HepG2 (cell line): ENCODE results near the gene PCDHB1. TPM values are rescaled to one million over a fixed set of nuclear protein-coding genes. Genes with fewer than 3 reads are reported as not detected.

Source experiments
- AHR ChIP-seq: IDR thresholded peaks from 2 replicates; pipeline ENCODE4 v1.6.1; 2018; ENCODE audit warnings: missing genetic modification reagents, missing compliant biosample characterization
- BRD4 ChIP-seq: sonication (generic); formaldehyde crosslinking; IDR thresholded peaks from 2 replicates; pipeline ENCODE4 v1.4.0; 2020; ENCODE audit warnings: missing genetic modification reagents
- KAT8 ChIP-seq: IDR thresholded peaks from 2 replicates; pipeline ENCODE4 v1.6.1; 2016; ENCODE audit warnings: missing genetic modification reagents, missing compliant biosample characterization
- KDM2A ChIP-seq: sonication (generic); formaldehyde crosslinking; IDR thresholded peaks from 2 replicates; pipeline ENCODE4 v1.4.0; 2020; ENCODE audit warnings: low read depth, missing genetic modification reagents, borderline replicate concordance
- SALL2 ChIP-seq: sonication (generic); formaldehyde crosslinking; IDR thresholded peaks from 2 replicates; pipeline ENCODE4 v1.8.1; 2023; ENCODE audit warnings: mild to moderate bottlenecking, missing genetic modification reagents, inconsistent platforms
- SMAD3 ChIP-seq: sonication (generic); formaldehyde crosslinking; IDR thresholded peaks from 2 replicates; pipeline ENCODE4 v1.4.0; 2020; ENCODE audit warnings: missing genetic modification reagents
- SPEN ChIP-seq: sonication (generic); formaldehyde crosslinking; IDR thresholded peaks from 2 replicates; pipeline ENCODE4 v1.5.1; 2020; ENCODE audit warnings: low read depth, mild to moderate bottlenecking, missing genetic modification reagents
- TARDBP ChIP-seq: sonication (generic); formaldehyde crosslinking; IDR thresholded peaks from 2 replicates; pipeline ENCODE4 v1.8.0; 2022; ENCODE audit warnings: mild to moderate bottlenecking, missing genetic modification reagents
- YEATS4 ChIP-seq: sonication (generic); formaldehyde crosslinking; IDR thresholded peaks from 2 replicates; pipeline ENCODE4 v1.4.0; 2020; ENCODE audit warnings: missing genetic modification reagents, borderline replicate concordance
- ZBTB38 ChIP-seq: sonication (generic); formaldehyde crosslinking; IDR thresholded peaks from 2 replicates; pipeline ENCODE4 v1.5.1; 2020; ENCODE audit warnings: mild to moderate bottlenecking, missing genetic modification reagents
- ZNF205 ChIP-seq: IDR thresholded peaks from 2 replicates; pipeline ENCODE4 v1.6.1; 2018; ENCODE audit warnings: missing biosample characterization, missing genetic modification reagents
- ZNF562 ChIP-seq: sonication (generic); formaldehyde crosslinking; IDR thresholded peaks from 2 replicates; pipeline ENCODE4 v1.8.0; 2022; ENCODE audit warnings: missing genetic modification reagents, borderline replicate concordance
- ZNF563 ChIP-seq: sonication (generic); formaldehyde crosslinking; IDR thresholded peaks from 2 replicates; pipeline ENCODE4 v1.8.0; 2022; ENCODE audit warnings: mild to moderate bottlenecking, moderate library complexity, missing genetic modification reagents
- ZNF792 ChIP-seq: IDR thresholded peaks from 2 replicates; pipeline ENCODE4 v1.6.1; 2016
- polyA plus RNA-seq, 8 experiments: library from polyadenylated mRNA; depleted of rRNA in 3 of 8; stranded (reverse) in 7 of 8; unstranded in 1 of 8; fragments of >200 nt; fragmentation: Illumina TruSeq in 4 of 8; extraction: Trizol in 4 of 8; gene quantifications; 2 replicates each; pipeline versions ENCODE4 v1.2.1 to v1.2.3, GENCODE V29; 2011 to 2016; ENCODE audit warnings: low read depth in 4 of 8, missing spikeins in 1 of 8, mixed read lengths in 1 of 8; ENCODE audit not compliant: insufficient read depth in 1 of 8
- total RNA-seq, 5 experiments: library from RNA; depleted of rRNA; stranded (reverse); fragments of >200 nt; fragmentation: Illumina TruSeq; extraction: Trizol; gene quantifications; 2 replicates each; pipeline ENCODE4 v1.2.3, GENCODE V29; 2016; ENCODE audit warnings: low read depth in 1 of 5
- TF ChIP-seq, protein P1 (sequence below): sonication (generic); formaldehyde crosslinking; IDR thresholded peaks from 2 replicates; pipeline ENCODE4 v1.8.0; 2022; ENCODE audit warnings: mild to moderate bottlenecking, missing genetic modification reagents
- TF ChIP-seq, protein P2 (sequence below): sonication (generic); formaldehyde crosslinking; IDR thresholded peaks from 2 replicates; pipeline ENCODE4 v1.4.0; 2020; ENCODE audit warnings: missing genetic modification reagents
- TF ChIP-seq, protein P3 (sequence below): IDR thresholded peaks from 2 replicates; pipeline ENCODE4 v1.6.1; 2016; ENCODE audit warnings: mild to moderate bottlenecking
- TF ChIP-seq, protein P4 (sequence below): sonication (generic); formaldehyde crosslinking; IDR thresholded peaks from 2 replicates; pipeline ENCODE4 v1.5.0; 2020; ENCODE audit warnings: missing genetic modification reagents, mild to moderate bottlenecking, borderline replicate concordance
- TF ChIP-seq, protein P5 (sequence below): sonication (generic); formaldehyde crosslinking; IDR thresholded peaks from 2 replicates; pipeline ENCODE4 v1.5.0; 2020; ENCODE audit warnings: missing genetic modification reagents, mild to moderate bottlenecking, borderline replicate concordance
- TF ChIP-seq, protein P6 (sequence below): sonication (generic); formaldehyde crosslinking; IDR thresholded peaks from 2 replicates; pipeline ENCODE4 v1.4.0; 2020; ENCODE audit warnings: low read depth, mild to moderate bottlenecking, missing genetic modification reagents

Gene PCDHB1
- total and polyA plus RNA-seq, 2 of the 13 experiments (the other 11 are each of a cell fraction or from before 2014, with no cell fraction given) = not detected

DNA sequence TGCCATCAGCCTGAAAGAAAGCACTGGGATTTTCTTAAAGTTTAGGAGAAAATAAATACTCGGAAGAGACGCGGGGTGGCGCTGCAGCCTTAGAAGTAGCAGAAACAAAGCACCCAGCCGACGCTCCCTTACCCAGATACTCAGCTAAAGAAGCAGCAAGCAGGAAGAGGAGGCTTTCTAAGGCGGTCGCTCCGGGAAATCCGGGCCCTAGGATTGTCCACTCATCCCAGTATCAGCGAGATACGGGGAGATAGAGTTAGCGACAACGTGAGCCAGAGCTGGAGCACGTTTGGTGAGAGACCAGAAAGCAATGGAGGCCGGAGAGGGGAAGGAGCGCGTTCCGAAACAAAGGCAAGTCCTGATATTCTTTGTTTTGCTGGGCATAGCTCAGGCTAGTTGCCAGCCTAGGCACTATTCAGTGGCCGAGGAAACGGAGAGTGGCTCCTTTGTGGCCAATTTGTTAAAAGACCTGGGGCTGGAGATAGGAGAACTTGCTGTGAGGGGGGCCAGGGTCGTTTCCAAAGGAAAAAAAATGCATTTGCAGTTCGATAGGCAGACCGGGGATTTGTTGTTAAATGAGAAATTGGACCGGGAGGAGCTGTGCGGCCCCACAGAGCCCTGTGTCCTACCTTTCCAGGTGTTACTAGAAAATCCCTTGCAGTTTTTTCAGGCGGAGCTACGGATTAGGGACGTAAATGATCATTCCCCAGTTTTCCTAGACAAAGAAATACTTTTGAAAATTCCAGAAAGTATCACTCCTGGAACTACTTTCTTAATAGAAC is 43.5 kb downstream of the PCDHB1 start, which contains the start of gene PCDHB2 (continued):
- TF ChIP-seq ZNF792 (CRISPR knock-in tag) = 0 out of 2 replicates have a peak, but pooled peaks have one; percentile 60
- TF ChIP-seq, protein P1, sequence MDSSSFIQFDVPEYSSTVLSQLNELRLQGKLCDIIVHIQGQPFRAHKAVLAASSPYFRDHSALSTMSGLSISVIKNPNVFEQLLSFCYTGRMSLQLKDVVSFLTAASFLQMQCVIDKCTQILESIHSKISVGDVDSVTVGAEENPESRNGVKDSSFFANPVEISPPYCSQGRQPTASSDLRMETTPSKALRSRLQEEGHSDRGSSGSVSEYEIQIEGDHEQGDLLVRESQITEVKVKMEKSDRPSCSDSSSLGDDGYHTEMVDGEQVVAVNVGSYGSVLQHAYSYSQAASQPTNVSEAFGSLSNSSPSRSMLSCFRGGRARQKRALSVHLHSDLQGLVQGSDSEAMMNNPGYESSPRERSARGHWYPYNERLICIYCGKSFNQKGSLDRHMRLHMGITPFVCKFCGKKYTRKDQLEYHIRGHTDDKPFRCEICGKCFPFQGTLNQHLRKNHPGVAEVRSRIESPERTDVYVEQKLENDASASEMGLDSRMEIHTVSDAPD (CRISPR knock-in tag) = no peak
- no peak for TF ChIP-seq SPEN (CRISPR knock-in tag)
- TF ChIP-seq TARDBP (CRISPR knock-in tag) = no peak
- peak; percentile 39; the same call in 1 of the 2 replicates for TF ChIP-seq SALL2
- TF ChIP-seq ZBTB38 (CRISPR knock-in tag) = 0 out of 2 replicates have a peak, but pooled peaks have one; percentile 23
- TF ChIP-seq, protein P2, sequence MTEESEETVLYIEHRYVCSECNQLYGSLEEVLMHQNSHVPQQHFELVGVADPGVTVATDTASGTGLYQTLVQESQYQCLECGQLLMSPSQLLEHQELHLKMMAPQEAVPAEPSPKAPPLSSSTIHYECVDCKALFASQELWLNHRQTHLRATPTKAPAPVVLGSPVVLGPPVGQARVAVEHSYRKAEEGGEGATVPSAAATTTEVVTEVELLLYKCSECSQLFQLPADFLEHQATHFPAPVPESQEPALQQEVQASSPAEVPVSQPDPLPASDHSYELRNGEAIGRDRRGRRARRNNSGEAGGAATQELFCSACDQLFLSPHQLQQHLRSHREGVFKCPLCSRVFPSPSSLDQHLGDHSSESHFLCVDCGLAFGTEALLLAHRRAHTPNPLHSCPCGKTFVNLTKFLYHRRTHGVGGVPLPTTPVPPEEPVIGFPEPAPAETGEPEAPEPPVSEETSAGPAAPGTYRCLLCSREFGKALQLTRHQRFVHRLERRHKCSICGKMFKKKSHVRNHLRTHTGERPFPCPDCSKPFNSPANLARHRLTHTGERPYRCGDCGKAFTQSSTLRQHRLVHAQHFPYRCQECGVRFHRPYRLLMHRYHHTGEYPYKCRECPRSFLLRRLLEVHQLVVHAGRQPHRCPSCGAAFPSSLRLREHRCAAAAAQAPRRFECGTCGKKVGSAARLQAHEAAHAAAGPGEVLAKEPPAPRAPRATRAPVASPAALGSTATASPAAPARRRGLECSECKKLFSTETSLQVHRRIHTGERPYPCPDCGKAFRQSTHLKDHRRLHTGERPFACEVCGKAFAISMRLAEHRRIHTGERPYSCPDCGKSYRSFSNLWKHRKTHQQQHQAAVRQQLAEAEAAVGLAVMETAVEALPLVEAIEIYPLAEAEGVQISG (CRISPR knock-in tag) = peak; percentile 90
- peak; percentile 50; the same call in 1 of the 2 replicates for TF ChIP-seq ZNF205 (CRISPR knock-in tag)
- TF ChIP-seq SMAD3 (CRISPR knock-in tag) = 0 out of 2 replicates have a peak, but pooled peaks have one; percentile 33
- peak; percentile 78 for TF ChIP-seq KAT8 (CRISPR knock-in tag)
- TF ChIP-seq, protein P3, sequence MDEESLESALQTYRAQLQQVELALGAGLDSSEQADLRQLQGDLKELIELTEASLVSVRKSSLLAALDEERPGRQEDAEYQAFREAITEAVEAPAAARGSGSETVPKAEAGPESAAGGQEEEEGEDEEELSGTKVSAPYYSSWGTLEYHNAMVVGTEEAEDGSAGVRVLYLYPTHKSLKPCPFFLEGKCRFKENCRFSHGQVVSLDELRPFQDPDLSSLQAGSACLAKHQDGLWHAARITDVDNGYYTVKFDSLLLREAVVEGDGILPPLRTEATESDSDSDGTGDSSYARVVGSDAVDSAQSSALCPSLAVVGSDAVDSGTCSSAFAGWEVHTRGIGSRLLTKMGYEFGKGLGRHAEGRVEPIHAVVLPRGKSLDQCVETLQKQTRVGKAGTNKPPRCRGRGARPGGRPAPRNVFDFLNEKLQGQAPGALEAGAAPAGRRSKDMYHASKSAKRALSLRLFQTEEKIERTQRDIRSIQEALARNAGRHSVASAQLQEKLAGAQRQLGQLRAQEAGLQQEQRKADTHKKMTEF (CRISPR knock-in tag) = 0 out of 2 replicates have a peak, but pooled peaks have one; percentile 43
- 0 out of 2 replicates have a peak, but pooled peaks have one; percentile 19 for TF ChIP-seq ZNF563
- TF ChIP-seq BRD4 (CRISPR knock-in tag) = 0 out of 2 replicates have a peak, but pooled peaks have one; percentile 30
- TF ChIP-seq, protein P4, sequence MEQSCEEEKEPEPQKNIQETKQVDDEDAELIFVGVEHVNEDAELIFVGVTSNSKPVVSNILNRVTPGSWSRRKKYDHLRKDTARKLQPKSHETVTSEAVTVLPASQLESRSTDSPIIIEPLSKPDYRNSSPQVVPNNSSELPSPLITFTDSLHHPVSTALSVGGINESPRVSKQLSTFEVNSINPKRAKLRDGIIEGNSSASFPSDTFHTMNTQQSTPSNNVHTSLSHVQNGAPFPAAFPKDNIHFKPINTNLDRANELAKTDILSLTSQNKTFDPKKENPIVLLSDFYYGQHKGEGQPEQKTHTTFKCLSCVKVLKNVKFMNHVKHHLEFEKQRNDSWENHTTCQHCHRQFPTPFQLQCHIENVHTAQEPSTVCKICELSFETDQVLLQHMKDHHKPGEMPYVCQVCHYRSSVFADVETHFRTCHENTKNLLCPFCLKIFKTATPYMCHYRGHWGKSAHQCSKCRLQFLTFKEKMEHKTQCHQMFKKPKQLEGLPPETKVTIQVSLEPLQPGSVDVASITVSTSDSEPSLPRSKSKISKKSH = 0 out of 2 replicates have a peak, but pooled peaks have one; percentile 35
- peak; percentile 67; the same call in 1 of the 2 replicates for TF ChIP-seq YEATS4 (CRISPR knock-in tag)
- no peak for TF ChIP-seq ZNF562
- peak; percentile 63; the same call in 1 of the 2 replicates for TF ChIP-seq AHR (CRISPR knock-in tag)
- peak; percentile 69; the same call in 1 of the 2 replicates for TF ChIP-seq KDM2A (CRISPR knock-in tag)
- TF ChIP-seq, protein P5, sequence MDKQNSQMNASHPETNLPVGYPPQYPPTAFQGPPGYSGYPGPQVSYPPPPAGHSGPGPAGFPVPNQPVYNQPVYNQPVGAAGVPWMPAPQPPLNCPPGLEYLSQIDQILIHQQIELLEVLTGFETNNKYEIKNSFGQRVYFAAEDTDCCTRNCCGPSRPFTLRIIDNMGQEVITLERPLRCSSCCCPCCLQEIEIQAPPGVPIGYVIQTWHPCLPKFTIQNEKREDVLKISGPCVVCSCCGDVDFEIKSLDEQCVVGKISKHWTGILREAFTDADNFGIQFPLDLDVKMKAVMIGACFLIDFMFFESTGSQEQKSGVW = no peak
- TF ChIP-seq, protein P6, sequence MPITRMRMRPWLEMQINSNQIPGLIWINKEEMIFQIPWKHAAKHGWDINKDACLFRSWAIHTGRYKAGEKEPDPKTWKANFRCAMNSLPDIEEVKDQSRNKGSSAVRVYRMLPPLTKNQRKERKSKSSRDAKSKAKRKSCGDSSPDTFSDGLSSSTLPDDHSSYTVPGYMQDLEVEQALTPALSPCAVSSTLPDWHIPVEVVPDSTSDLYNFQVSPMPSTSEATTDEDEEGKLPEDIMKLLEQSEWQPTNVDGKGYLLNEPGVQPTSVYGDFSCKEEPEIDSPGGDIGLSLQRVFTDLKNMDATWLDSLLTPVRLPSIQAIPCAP = no peak
